Hepatocyte (in vitro differentiated cells): ENCODE measurements around the gene CADPS2.

Source experiments
- CTCF ChIP-seq: fragments of 200-600 bp; sonication (generic); IDR thresholded peaks from 2 replicates; pipeline ENCODE4 v1.5.1; 2016; ENCODE audit warnings: antibody characterized with exemption, mild to moderate bottlenecking; ENCODE audit not compliant: poor library complexity
- EZH2 ChIP-seq: fragments of 200-600 bp; sonication (generic); IDR thresholded peaks from 2 replicates; pipeline ENCODE4 v1.6.1; 2016; ENCODE audit warnings: antibody characterized with exemption, mild to moderate bottlenecking, borderline replicate concordance
- EZH2phosphoT487 ChIP-seq: fragments of 200-600 bp; sonication (generic); IDR thresholded peaks from one replicate; pipeline ENCODE4 v1.6.1; 2018; ENCODE audit warnings: antibody characterized with exemption, mild to moderate bottlenecking, low read depth, moderate library complexity; ENCODE audit not compliant: unreplicated experiment, severe bottlenecking

- TF ChIP-seq CTCF (no peak), EZH2 (no peak), EZH2phosphoT487 (no peak)
Measured at GRCh38 chr7:122813845-122814244, 72.4 kb downstream of the CADPS2 start.
